Tibial nerve (tissue), 4 donors: ENCODE measurements around the gene ACRV1. TPM values are rescaled to one million over a fixed set of nuclear protein-coding genes. Genes with fewer than 3 reads are reported as not detected.

Experiments used
- DNase-seq, 2 donors: peaks; one replicate each; pipeline ENCODE4 v3.0.0-alpha.2; 2019; ENCODE audit warnings: low spot score in 2 of 2
- H3K27ac ChIP-seq, 4 donors: fragments of 200-600 bp; sonication (generic) in 3 of 4; one replicate each; pipeline ENCODE4 v1.5.1; 2017 to 2019; ENCODE audit warnings: mild to moderate bottlenecking in 1 of 4
- H3K27me3 ChIP-seq, 2 donors: fragments of 200-600 bp; sonication (generic) in 1 of 2; one replicate each; pipeline versions ENCODE4 v1.5.1 to v1.6.0; 2017 to 2019
- H3K36me3 ChIP-seq, 3 donors: fragments of 200-600 bp; sonication (generic); one replicate each; pipeline ENCODE4 v1.5.1; 2018 to 2019
- H3K4me1 ChIP-seq, 4 donors: fragments of 200-600 bp; sonication (generic) in 3 of 4; one replicate each; pipeline ENCODE4 v1.5.1; 2017 to 2019
- H3K4me3 ChIP-seq, 4 donors: fragments of 200-600 bp; sonication (generic) in 3 of 4; one replicate each; pipeline ENCODE4 v1.5.1; 2017 to 2019; ENCODE audit warnings: mild to moderate bottlenecking in 1 of 4, moderate library complexity in 1 of 4
- H3K9me3 ChIP-seq, 4 donors: fragments of 200-600 bp; sonication (generic) in 3 of 4; one replicate each; pipeline ENCODE4 v1.5.1; 2017 to 2019
- CTCF ChIP-seq, 5 experiments: fragments of 200-600 bp in 3 of 5; fragments of 450-650 bp in 2 of 5; sonication (generic) in 3 of 5; IDR thresholded peaks; one replicate each; pipeline ENCODE4 v1.5.1; 2016 to 2019; ENCODE audit warnings: antibody characterized with exemption in 5 of 5, mild to moderate bottlenecking in 3 of 5, moderate library complexity in 2 of 5
- EP300 ChIP-seq, 2 donors: sonication (generic); formaldehyde crosslinking; IDR thresholded peaks; one replicate each; pipeline ENCODE4 v1.6.1; 2017; ENCODE audit warnings: antibody characterized with exemption in 2 of 2, mild to moderate bottlenecking in 1 of 2
- POLR2A ChIP-seq, 2 donors: fragments of 450-650 bp; IDR thresholded peaks; one replicate each; pipeline ENCODE4 v1.6.1; 2017; ENCODE audit warnings: antibody characterized with exemption in 2 of 2, mild to moderate bottlenecking in 2 of 2, moderate library complexity in 2 of 2
- WGBS, 2 donors: methylation state at CpG; one replicate each; pipeline ENCODE4 v1.1.5; 2018; 5-methylcytosine and 5-hydroxymethylcytosine counted together
- small RNA-seq: library from RNA; depleted of rRNA; stranded (forward); fragments of <200 nt; gene quantifications from one replicate; pipeline ENCODE3, GENCODE V24; 2016
- total RNA-seq, 4 donors: library from RNA; depleted of rRNA; stranded (reverse); fragments of >200 nt; gene quantifications; one replicate each; pipeline ENCODE4 v1.1.0, GENCODE V29; 2016

Gene ACRV1
- total RNA-seq, 4 donors from 2014 or later, result not detected

DNA sequence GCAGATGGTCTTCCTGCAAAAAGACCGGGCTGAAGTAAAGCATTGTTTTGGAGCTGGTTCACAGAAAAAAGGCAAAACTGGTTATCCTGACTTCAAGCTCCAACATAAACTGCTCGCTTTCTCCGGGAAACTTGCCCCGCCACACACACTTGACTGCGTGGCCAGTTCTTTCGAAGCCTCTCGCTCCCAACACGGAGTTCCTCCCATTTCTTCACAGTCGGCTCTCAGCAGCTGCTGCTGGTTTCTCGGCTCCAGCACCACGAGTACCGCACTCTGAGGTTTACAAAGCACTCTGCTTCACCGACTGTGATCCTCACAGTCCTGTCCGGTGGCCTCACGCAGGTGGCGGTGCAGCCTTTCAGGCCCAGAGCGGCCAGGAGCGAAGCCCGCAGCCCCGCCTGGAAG is 55.4 kb downstream of the ACRV1 start:
- Histone ChIP-seq H3K36me3 (peaks cover 0 to 17% (median 3%) of the 10 kb centered on the region in 3 donors), H3K4me3 (peak overlapping the region; percentile 68 to 81 (median 74)), H3K27me3 (no peaks in the 10 kb centered on the region), H3K9me3 (no peaks in the 10 kb centered on the region), H3K4me1 (peaks cover 0 to 18% (median 11%) of the 10 kb centered on the region in 4 donors), H3K27ac (peak overlapping the region; percentile 94 to 96 (median 94))
- WGBS, 2 donors, result 0 to 1% methylated on average over 15 to 18 of the region's 20 CpGs
- no peak for TF ChIP-seq EP300 (IDR thresholded peaks at IDR 0.05)
- TF ChIP-seq POLR2A (IDR thresholded peaks at IDR 0.05), result no peak
- TF ChIP-seq CTCF (IDR thresholded peaks at IDR 0.05), result no peak
- DNase-seq, result peak in 1 of 2 donors; percentile 20

DNA sequence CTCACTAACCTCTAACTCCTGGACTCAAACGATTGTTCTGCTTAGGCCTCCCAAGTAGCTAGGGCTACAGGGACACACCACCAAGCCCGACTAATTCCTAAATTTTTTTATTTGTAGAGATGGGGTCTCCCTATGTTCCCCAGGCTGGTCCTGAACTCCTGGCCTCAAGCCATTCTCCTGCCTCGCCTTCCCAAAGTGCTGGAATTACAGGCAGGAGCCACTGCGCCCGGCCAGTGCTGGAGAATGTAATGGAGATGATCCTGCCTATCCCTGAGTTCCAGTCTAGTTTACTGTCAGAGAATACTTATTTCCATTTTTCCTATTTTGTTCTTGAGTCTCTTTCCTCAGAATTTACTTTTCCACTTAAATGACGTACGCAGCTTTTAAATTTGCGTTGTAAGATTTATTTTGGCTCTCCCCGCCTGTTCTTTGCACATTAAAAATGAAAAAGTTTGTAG is 55.9 kb downstream of the ACRV1 start, which contains the start of gene CHEK1:
CHEK1 (plus strand) TSS at position 408 of the 458 bp plus-strand sequence. CDS start 1,606 bp downstream, outside the sequence.
- TF ChIP-seq EP300 (IDR thresholded peaks at IDR 0.05) (no peak), CTCF (IDR thresholded peaks at IDR 0.05) (no peak), POLR2A (IDR thresholded peaks at IDR 0.05) (no peak)
- peaks cover 0 to 18% (median 11%) of the 10 kb centered on the region in 4 donors for H3K4me1 ChIP-seq
- no peak for DNase-seq

GRCh38 chr11:125623064-125623463 is 57.6 kb downstream of the ACRV1 start:
- 72 to 87% methylated on average over 1 of the region's 1 CpG for WGBS, 2 donors
- no peak for DNase-seq
- TF ChIP-seq EP300 (IDR thresholded peaks at IDR 0.05) (no peak), POLR2A (IDR thresholded peaks at IDR 0.05) (no peak), CTCF (IDR thresholded peaks at IDR 0.05) (no peak)
- H3K27me3 ChIP-seq, result no peaks in the 10 kb centered on the region
- peaks cover 0 to 39% (median 19%) of the 10 kb centered on the region in 3 donors for H3K36me3 ChIP-seq
- H3K4me1 ChIP-seq, result peaks cover 0 to 18% (median 11%) of the 10 kb centered on the region in 4 donors
- no peak overlapping the region for H3K4me3 ChIP-seq
- no peaks in the 10 kb centered on the region for H3K9me3 ChIP-seq
- H3K27ac ChIP-seq, result no peak overlapping the region

More for the DNA sequence above, 55.9 kb downstream of the ACRV1 start, which contains the start of gene CHEK1:
- H3K4me3 ChIP-seq, result peak within 1 kb of the TSS; percentile 68 to 81 (median 74)
- H3K27ac ChIP-seq, result peak within 1 kb of the TSS; percentile 94 to 96 (median 94)
- peaks cover 0 to 21% (median 7%) of the 10 kb centered on the region in 3 donors for H3K36me3 ChIP-seq
- no peaks in the 10 kb centered on the region for H3K27me3 ChIP-seq
- no peaks in the 10 kb centered on the region for H3K9me3 ChIP-seq
- WGBS, 2 donors, result 45 to 52% methylated on average over 9 of the region's 9 CpGs

- WGBS, 2 donors, result 65 to 74% methylated on average over 2 of the region's 2 CpGs
- TF ChIP-seq POLR2A (IDR thresholded peaks at IDR 0.05) (no peak), CTCF (IDR thresholded peaks at IDR 0.05) (no peak), EP300 (IDR thresholded peaks at IDR 0.05) (no peak)
- Histone ChIP-seq H3K4me3 (no peak overlapping the region), H3K36me3 (peaks cover 0 to 49% (median 19%) of the 10 kb centered on the region in 3 donors), H3K27ac (no peak overlapping the region), H3K27me3 (no peaks in the 10 kb centered on the region), H3K9me3 (no peaks in the 10 kb centered on the region), H3K4me1 (peaks cover 0 to 18% (median 11%) of the 10 kb centered on the region in 4 donors)
- no peak for DNase-seq
Observed at GRCh38 chr11:125621995-125622394, 58.7 kb downstream of the ACRV1 start.

Small RNAs within 50 kb of the gene (small RNA-seq; reads per million reads assigned to genes)
- not detected for gene RNU2-35P

Other genes starting within 250 kb of the ACRV1 start
- gene FEZ1, start 184.6 kb downstream of the ACRV1 start, total RNA-seq, result 100 to 1,000 TPM in 1 of 4 donors, 10 to 100 TPM in 3; 73.8 to 109 (median 90.2) TPM
- gene EI24, start 111.4 kb downstream of the ACRV1 start, total RNA-seq, result 10 to 100 TPM; 59.8 to 88.5 (median 76.1) TPM
- 100 to 1,000 TPM in 1 of 4 donors, 10 to 100 TPM in 3; 54.8 to 172 (median 73.3) TPM for gene STT3A, start 88.0 kb downstream of the ACRV1 start, total RNA-seq
- gene CHEK1, start 55.7 kb downstream of the ACRV1 start, total RNA-seq, result 1 to 10 TPM in 1 of 4 donors, under 1 TPM in 3; 0.60 to 1.5 (median 0.91) TPM
- not detected for gene PATE1, start 65.4 kb upstream of the ACRV1 start, total RNA-seq
- gene PATE2, start 98.0 kb upstream of the ACRV1 start, total RNA-seq, result not detected
- gene PATE3, start 107.3 kb upstream of the ACRV1 start, total RNA-seq, result not detected
- not detected for gene PATE4, start 152.5 kb upstream of the ACRV1 start, total RNA-seq
- 1 to 10 TPM in 2 of 4 donors, under 1 TPM in 2; 0.59 to 2.5 (median 1.3) TPM for gene HYLS1, start 206.8 kb upstream of the ACRV1 start, total RNA-seq
- gene PUS3, start 222.4 kb upstream of the ACRV1 start, total RNA-seq, result 1 to 10 TPM; 3.3 to 6.6 (median 5.2) TPM
- gene DDX25, start 223.7 kb upstream of the ACRV1 start, total RNA-seq, result under 1 TPM in 1 of 4 donors, not detected in 3; 0.30 TPM